Measurements from ENCODE around the gene CCR6. TPM values are rescaled to one million over a fixed set of nuclear protein-coding genes. Genes with fewer than 3 reads are reported as not detected.

Gene CCR6
- total and polyA plus RNA-seq, 10 of the 15 experiments (the other 5 are each of a cell fraction or from before 2014, with no cell fraction given), result 2.2 to 7.6 (median 6.7) TPM

GRCh38 chr6:167150941-167151549 is 28.1 kb downstream of the CCR6 start (continued):
- TF ChIP-seq DPF2 (IDR thresholded peaks at IDR 0.05) (peak; percentile 38; the same call in 1 of the 2 replicates), POLR2AphosphoS5 (IDR thresholded peaks at IDR 0.05; ENCODE audit: low read length) (no peak), MYC (IDR thresholded peaks at IDR 0.05; ENCODE audit: insufficient read depth, insufficient read length, insufficient replicate concordance, low read length, severe bottlenecking) (no peak), MXI1 (IDR thresholded peaks at IDR 0.05; ENCODE audit: low read depth, low read length) (peak; percentile 68; the same call in 1 of the 2 replicates), RB1 (IDR thresholded peaks at IDR 0.05; ENCODE audit: borderline replicate concordance) (no peak), EZH2 (IDR thresholded peaks at IDR 0.05; ENCODE audit: borderline replicate concordance, control insufficient read depth, low read depth, low read length) (no peak), GATAD2B (conservative IDR thresholded peaks at IDR 0.05; ENCODE audit: low read depth) (no peak), REST (IDR thresholded peaks at IDR 0.05; ENCODE audit: low read depth, low read length) (no peak), SIN3A (IDR thresholded peaks at IDR 0.05; ENCODE audit: low read depth, low read length) (peak; percentile 43; the same call in 1 of the 2 replicates), ZBTB11 (CRISPR knock-in tag; IDR thresholded peaks at IDR 0.05) (no peak), CHD4 (IDR thresholded peaks at IDR 0.05) (no peak), NFYA (IDR thresholded peaks at IDR 0.05; ENCODE audit: borderline replicate concordance, low read depth, low read length) (no peak), HSF1 (IDR thresholded peaks at IDR 0.05; ENCODE audit: low read depth, low read length) (no peak), CBX5 (IDR thresholded peaks at IDR 0.05; ENCODE audit: low read depth) (peak; percentile 87), ZNF622 (IDR thresholded peaks at IDR 0.05) (no peak), FOXM1 (IDR thresholded peaks at IDR 0.05; ENCODE audit: low read depth, low read length) (peak; percentile 62; the same call in 1 of the 2 replicates), FOXK2 (IDR thresholded peaks at IDR 0.05) (no peak), SUPT20H (IDR thresholded peaks at IDR 0.05; ENCODE audit: borderline replicate concordance, control insufficient read depth, low read depth, low read length) (no peak), TARDBP (IDR thresholded peaks at IDR 0.05; ENCODE audit: borderline replicate concordance) (peak; percentile 39; the same call in 1 of the 2 replicates), RUNX3 (IDR thresholded peaks at IDR 0.05; ENCODE audit: low read length) (peak; percentile 66)

Measured in GM12878 (cell line).